SU-DHL-6 (cell line): Measurements from ENCODE around the gene UGT1A4.

Source experiments
- H2AFZ ChIP-seq: fragments of 200-600 bp; sonication (generic); 2 replicates; pipeline ENCODE4 v1.6.1; 2014; ENCODE audit warnings: low read depth, mild to moderate bottlenecking, moderate library complexity, mixed read lengths, antibody characterized with exemption, low read length; ENCODE audit not compliant: severe bottlenecking
- H3F3A ChIP-seq: fragments of 200-600 bp; shearing (Covaris generic); 2 replicates; pipeline ENCODE4 v1.6.0; 2016; ENCODE audit warnings: antibody characterized with exemption, mild to moderate bottlenecking; ENCODE audit not compliant: insufficient read depth
- H3K27ac ChIP-seq: fragments of 200-600 bp; sonication (generic); 2 replicates; pipeline ENCODE4 v1.5.1; 2016; ENCODE audit warnings: low read depth, mild to moderate bottlenecking, low read length, moderate library complexity, mixed read lengths
- H3K27me3 ChIP-seq: fragments of 200-600 bp; sonication (generic), shearing (Covaris generic); 2 replicates; pipeline ENCODE4 v1.6.0; 2014; ENCODE audit warnings: mild to moderate bottlenecking, low read length
- H3K36me3 ChIP-seq: fragments of 200-600 bp; sonication (generic); 2 replicates; pipeline ENCODE4 v1.6.1; 2014; ENCODE audit warnings: mild to moderate bottlenecking, low read length, mixed read lengths
- H3K4me2 ChIP-seq: fragments of 300-600, 200-600 bp; shearing (Covaris generic), sonication (generic); 2 replicates; pipeline ENCODE4 v1.6.0; 2014; ENCODE audit warnings: low read length, low read depth, mild to moderate bottlenecking; ENCODE audit not compliant: poor library complexity, severe bottlenecking
- H3K4me3 ChIP-seq: fragments of 200-600 bp; sonication (generic); 2 replicates; pipeline ENCODE4 v1.5.1; 2014; ENCODE audit warnings: antibody characterized with exemption, low read length, mild to moderate bottlenecking, mixed read lengths; ENCODE audit not compliant: insufficient read depth, poor library complexity, severe bottlenecking
- H3K79me2 ChIP-seq: fragments of 200-600 bp; sonication (generic); 2 replicates; pipeline ENCODE4 v1.6.1; 2014; ENCODE audit warnings: mild to moderate bottlenecking, low read length, moderate library complexity; ENCODE audit not compliant: insufficient read depth
- H3K9ac ChIP-seq: fragments of 200-600 bp; sonication (generic); 2 replicates; pipeline ENCODE4 v1.7.0; 2014; ENCODE audit warnings: mild to moderate bottlenecking, low read length
- H3K9me2 ChIP-seq: fragments of 200-600 bp; sonication (generic); replicated peaks from 2 replicates; pipeline ENCODE4 v1.6.1; 2014; ENCODE audit warnings: low read length; ENCODE audit not compliant: insufficient read depth
- H3K9me3 ChIP-seq: fragments of 200-600 bp; sonication (generic); 2 replicates; pipeline ENCODE4 v1.6.1; 2014; ENCODE audit warnings: low read length, mixed read lengths; ENCODE audit not compliant: insufficient read depth
- H4K20me1 ChIP-seq: fragments of 200-600 bp; sonication (generic); 2 replicates; pipeline ENCODE4 v1.6.1; 2014; ENCODE audit warnings: low read depth, mild to moderate bottlenecking, antibody characterized with exemption, low read length, moderate library complexity, mixed read lengths
- CTCF ChIP-seq: fragments of 200-600 bp; sonication (generic); IDR thresholded peaks from one replicate; pipeline ENCODE4 v1.5.1; 2017; ENCODE audit warnings: antibody characterized with exemption, mild to moderate bottlenecking, low read length, moderate library complexity; ENCODE audit not compliant: insufficient read depth, poor library complexity, severe bottlenecking
- EZH2phosphoT487 ChIP-seq: fragments of 200-600 bp; sonication (generic), shearing (Covaris generic); conservative IDR thresholded peaks from 2 replicates; pipeline ENCODE4 v1.6.1; 2018; ENCODE audit warnings: mild to moderate bottlenecking, antibody characterized with exemption, low read length, moderate library complexity, mixed read lengths

The UGT1A4 gene

DNA sequence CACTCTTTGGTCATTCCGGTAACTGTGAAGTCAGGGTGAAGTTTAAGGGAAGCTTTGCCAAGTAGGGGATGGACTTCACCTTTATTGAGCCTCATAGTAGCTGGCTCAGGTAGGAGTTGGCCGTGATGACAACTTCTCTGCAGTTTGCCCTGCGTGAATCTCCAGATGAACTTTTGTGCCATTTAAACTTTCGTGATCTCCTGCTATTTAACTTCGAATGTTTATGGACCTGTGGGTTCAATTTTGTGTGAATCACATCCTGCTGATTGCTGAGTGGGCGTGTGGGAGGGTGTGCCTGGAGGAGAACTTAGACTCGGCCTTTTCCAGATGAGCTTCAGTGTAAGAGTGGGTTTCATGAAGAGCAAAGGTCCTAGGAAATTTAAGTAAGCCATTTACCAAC, 45.7 kb downstream of the UGT1A4 start:
- no peaks in the 10 kb centered on the region for H3K36me3 ChIP-seq
- H3K79me2 ChIP-seq = no peaks in the 10 kb centered on the region

GRCh38 chr2:233764761-233765160, 46.2 kb downstream of the UGT1A4 start:
- Histone ChIP-seq H3K27ac (no peak overlapping the region), H3K4me2 (no peak overlapping the region), H3K4me3 (no peak overlapping the region), H3K9me3 (no peaks in the 10 kb centered on the region), H3K79me2 (no peaks in the 10 kb centered on the region), H3K36me3 (no peaks in the 10 kb centered on the region), H3K9ac (no peak overlapping the region), H4K20me1 (no peaks in the 10 kb centered on the region), H2AFZ (no peak overlapping the region), H3F3A (no peaks in the 10 kb centered on the region), H3K9me2 (no peaks in the 10 kb centered on the region), H3K27me3 (no peaks in the 10 kb centered on the region)
- TF ChIP-seq EZH2phosphoT487 (no peak), CTCF (no peak)

More for the DNA sequence above, 45.7 kb downstream of the UGT1A4 start:
- TF ChIP-seq EZH2phosphoT487 = no peak
- no peak for TF ChIP-seq CTCF
- Histone ChIP-seq H3K4me3 (no peak overlapping the region), H4K20me1 (no peaks in the 10 kb centered on the region), H3K4me2 (no peak overlapping the region), H3K27ac (no peak overlapping the region), H3K27me3 (no peaks in the 10 kb centered on the region), H3K9ac (no peak overlapping the region), H2AFZ (no peak overlapping the region), H3F3A (no peaks in the 10 kb centered on the region), H3K9me2 (no peaks in the 10 kb centered on the region), H3K9me3 (no peaks in the 10 kb centered on the region)

DNA sequence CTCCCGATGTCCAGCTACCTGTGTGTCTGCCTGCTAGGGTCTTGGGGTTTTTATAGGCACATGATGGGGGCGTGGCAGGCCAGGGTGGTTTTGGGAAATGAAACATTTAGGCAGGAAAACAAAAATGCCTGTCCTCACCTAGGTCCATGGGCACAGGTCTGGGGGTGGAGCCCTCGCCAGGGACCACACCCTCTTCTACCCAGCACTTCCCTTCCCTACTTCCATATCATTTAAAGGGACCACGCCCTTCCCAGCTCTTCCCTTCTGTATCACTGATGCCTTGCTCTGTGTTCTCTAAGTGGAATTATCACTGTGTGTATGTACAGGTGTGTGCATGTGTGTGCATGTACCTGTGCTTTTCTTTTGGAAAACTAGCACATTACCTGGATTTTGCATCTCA, 47.9 kb downstream of the UGT1A4 start:
- no peaks in the 10 kb centered on the region for H3K9me3 ChIP-seq
- no peaks in the 10 kb centered on the region for H3K9me2 ChIP-seq
- no peaks in the 10 kb centered on the region for H3F3A ChIP-seq
- H3K27me3 ChIP-seq = no peaks in the 10 kb centered on the region
- H2AFZ ChIP-seq = no peak overlapping the region
- H3K79me2 ChIP-seq = no peaks in the 10 kb centered on the region
- H3K36me3 ChIP-seq = no peaks in the 10 kb centered on the region
- TF ChIP-seq EZH2phosphoT487 (no peak), CTCF (no peak)
- H4K20me1 ChIP-seq = no peaks in the 10 kb centered on the region
- no peak overlapping the region for H3K9ac ChIP-seq
- H3K27ac ChIP-seq = no peak overlapping the region
- no peak overlapping the region for H3K4me2 ChIP-seq
- no peak overlapping the region for H3K4me3 ChIP-seq

GRCh38 chr2:233768076-233768475, 49.5 kb downstream of the UGT1A4 start:
- Histone ChIP-seq H3K79me2 (no peaks in the 10 kb centered on the region), H3K9me3 (no peaks in the 10 kb centered on the region), H3K4me2 (no peak overlapping the region), H4K20me1 (no peaks in the 10 kb centered on the region), H3F3A (no peaks in the 10 kb centered on the region), H3K9me2 (no peaks in the 10 kb centered on the region), H3K27ac (no peak overlapping the region), H3K36me3 (no peaks in the 10 kb centered on the region), H2AFZ (no peak overlapping the region), H3K9ac (no peak overlapping the region), H3K27me3 (no peaks in the 10 kb centered on the region), H3K4me3 (no peak overlapping the region)
- TF ChIP-seq EZH2phosphoT487 (no peak), CTCF (no peak)
